ENCODE data around the gene KCNH3.
"Not testable (repeated sequence)": the region's sequence is repeated elsewhere in the genome, so short reads cannot be mapped to it uniquely, and the experiment has no call there.

KCNH3 gene

DNA sequence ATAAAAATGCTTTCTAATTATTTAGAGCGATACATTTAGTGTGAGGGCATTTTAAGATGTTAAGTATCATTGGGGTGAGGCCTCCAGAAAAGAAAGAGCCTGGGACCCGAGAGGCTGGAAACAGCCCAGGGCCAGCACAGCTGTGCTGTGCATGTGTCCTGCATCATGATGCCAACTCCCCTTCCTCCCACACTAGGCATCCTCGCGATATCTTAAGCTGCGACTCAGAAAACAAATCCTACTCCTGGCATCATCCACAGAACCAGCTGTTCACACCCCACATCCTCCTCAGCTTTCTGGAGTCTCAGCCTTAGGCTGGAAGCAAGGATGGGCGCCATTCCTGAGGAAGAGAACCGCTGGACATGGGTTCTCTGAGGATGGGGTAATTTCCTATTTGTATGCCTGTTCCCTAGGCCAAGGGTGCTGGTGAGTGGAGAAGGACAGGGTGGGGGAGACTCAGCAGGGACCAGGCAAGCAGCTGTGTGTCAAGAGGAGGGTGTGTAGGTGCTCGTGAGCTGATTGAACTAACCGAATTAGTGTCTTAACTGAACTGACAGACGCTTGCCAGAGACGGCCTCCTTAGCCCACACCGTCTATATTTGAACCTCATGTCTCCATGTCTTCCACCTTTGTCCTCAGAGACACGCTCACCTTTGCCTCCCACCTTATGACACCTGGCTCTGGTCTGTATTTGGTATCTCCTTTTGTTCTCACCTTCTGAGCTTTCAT is 44.7 kb downstream of the KCNH3 start:
- Histone ChIP-seq H3K4me3 (ENCODE audit: low read length) (no peak overlapping the region), H3K9me3 (ENCODE audit: low read length) (no peaks in the 10 kb centered on the region), H3K36me3 (ENCODE audit: insufficient read depth, low read length) (peaks cover 3% of the 10 kb centered on the region), H3K27me3 (ENCODE audit: insufficient read depth, low read length) (no peaks in the 10 kb centered on the region), H3K4me1 (ENCODE audit: insufficient read depth, low read length) (peaks cover 12% of the 10 kb centered on the region), H2AFZ (ENCODE audit: low read depth, low read length) (no peak overlapping the region)

DNA sequence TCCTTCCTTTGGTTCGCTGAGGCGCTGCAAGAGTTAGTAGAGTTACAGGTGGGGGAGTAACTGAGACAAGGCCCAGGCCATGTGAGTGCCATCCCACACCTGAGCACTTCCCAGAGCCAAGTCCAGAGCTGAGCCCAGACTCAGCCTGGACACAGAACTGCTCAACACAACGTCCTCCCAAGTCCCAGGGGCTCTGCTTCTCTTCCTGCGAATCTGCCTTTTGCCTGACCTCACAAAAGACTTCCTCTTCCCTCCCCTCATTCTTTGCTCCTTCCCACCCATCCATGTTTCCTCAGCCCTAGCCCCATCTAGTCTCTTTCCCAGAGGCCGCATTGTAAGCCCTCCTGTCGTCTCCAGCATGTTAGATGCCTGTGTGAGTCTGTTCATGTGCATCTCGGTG is 45.8 kb downstream of the KCNH3 start:
- Histone ChIP-seq H3K4me1 (ENCODE audit: insufficient read depth, low read length) (peaks cover 12% of the 10 kb centered on the region), H3K9me3 (ENCODE audit: low read length) (no peaks in the 10 kb centered on the region), H3K36me3 (ENCODE audit: insufficient read depth, low read length) (peaks cover 3% of the 10 kb centered on the region), H3K27me3 (ENCODE audit: insufficient read depth, low read length) (no peaks in the 10 kb centered on the region), H2AFZ (ENCODE audit: low read depth, low read length) (no peak overlapping the region), H3K4me3 (ENCODE audit: low read length) (no peak overlapping the region)

DNA sequence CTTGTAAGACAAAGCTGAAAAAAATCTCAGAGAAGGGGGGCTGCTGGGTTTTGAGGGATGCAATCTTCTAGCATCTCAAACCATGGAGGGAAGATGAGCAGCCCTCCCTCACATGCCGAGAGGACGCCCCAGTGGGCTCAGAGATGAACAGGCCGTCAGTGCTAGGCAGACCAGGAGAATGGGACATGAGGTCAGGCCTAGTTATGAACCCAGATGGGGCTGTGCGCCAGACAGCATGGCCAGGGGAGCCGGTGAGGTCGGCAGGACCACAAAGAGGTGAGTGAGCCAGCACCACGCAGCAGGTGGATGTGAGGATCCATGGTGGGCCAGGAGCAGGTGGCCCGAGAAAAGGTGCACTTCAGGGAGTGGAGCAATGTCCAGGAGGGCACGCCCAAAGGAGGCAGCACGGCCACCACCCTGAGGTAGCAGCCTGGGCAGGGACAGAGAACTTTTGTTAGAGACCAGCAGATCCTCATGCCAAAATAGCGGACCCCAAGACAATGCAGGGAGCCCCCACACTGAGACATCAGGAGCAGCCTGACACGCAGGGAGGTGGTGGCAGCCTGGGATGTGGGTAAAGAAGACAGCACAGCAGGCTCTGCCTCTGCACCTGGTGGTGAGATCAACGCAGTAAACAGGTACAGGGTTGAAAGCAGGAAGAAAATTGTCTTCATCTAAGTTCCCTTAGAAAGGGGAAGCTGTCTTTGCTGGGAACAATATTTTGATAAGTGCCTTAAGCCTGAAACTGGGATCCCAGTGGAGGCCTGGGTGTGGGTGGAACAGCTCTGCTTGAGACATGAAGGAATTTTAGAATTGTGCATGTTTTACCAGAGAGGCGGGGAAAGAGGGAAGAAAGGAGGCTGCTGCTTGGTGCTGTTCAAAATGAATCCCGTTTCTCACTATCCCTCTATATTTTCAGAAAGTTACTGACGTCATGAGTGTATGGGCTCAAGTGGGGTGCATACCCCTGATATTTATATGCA is 46.9 kb downstream of the KCNH3 start:
- Histone ChIP-seq H2AFZ (ENCODE audit: low read depth, low read length) (no peak overlapping the region), H3K4me3 (ENCODE audit: low read length) (no peak overlapping the region), H3K4me1 (ENCODE audit: insufficient read depth, low read length) (peaks cover 6% of the 10 kb centered on the region), H3K27me3 (ENCODE audit: insufficient read depth, low read length) (no peaks in the 10 kb centered on the region), H3K9me3 (ENCODE audit: low read length) (peaks cover 2% of the 10 kb centered on the region), H3K36me3 (ENCODE audit: insufficient read depth, low read length) (peaks cover 3% of the 10 kb centered on the region)

DNA sequence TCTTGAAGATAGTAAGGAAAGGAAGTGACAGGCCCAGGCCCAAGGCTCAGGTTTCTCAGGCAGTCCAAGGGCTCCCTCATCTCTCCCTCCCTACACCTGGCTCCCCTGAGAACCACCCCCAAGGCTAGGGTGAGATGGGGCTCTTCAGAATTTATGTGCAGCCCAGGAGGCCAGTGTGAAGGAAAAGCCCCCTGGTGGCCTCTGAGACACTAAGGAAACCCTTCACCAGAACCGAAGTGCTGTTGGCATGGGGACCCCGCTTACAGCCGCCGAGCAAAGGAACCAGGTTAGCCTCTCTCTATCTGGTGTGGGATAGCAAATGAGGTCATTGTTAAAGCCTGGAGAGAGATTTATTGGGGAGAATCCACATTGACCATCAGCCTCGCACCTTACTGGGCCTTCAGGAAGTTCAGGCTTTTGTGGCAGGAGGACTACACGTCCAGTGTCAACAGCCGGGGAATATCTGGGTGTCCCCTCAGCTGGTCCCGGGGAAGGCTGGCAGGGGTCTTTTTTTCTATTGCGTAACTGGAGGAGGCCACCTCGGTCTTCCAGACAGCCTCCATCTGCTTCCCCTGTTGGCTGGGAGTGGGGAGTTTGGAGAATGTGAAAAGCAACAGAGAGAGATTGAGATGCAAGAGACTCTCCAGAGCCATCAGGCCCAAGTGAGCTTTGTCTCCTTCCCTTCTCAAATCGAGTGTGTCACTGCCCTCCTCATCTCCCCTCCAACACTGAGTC is 48.5 kb downstream of the KCNH3 start:
- Histone ChIP-seq H3K36me3 (ENCODE audit: insufficient read depth, low read length) (peaks cover 9% of the 10 kb centered on the region), H3K4me3 (ENCODE audit: low read length) (no peak overlapping the region), H2AFZ (ENCODE audit: low read depth, low read length) (no peak overlapping the region), H3K27me3 (ENCODE audit: insufficient read depth, low read length) (no peaks in the 10 kb centered on the region), H3K4me1 (ENCODE audit: insufficient read depth, low read length) (no peaks in the 10 kb centered on the region), H3K9me3 (ENCODE audit: low read length) (peaks cover 2% of the 10 kb centered on the region)

DNA sequence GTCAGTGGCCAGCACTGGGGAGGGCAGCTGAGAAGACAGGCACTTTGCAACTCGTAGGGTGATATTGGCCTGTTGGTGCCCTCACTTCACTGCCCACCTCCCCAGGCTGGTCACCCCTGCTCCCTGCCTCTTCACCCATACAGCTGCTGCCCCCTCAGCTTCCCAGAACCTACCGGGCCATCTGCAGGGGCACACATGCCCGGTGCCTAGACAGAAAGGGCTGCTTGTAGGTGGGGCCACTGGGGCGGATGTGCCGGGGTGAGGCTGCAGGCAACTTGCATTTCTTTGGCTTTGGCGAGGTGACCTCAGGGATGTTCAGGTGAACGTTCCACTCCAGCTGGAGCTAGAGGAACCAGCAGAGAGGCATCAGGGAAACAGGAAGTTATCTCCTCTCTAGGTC is 49.5 kb downstream of the KCNH3 start:
- Histone ChIP-seq H3K4me3 (ENCODE audit: low read length) (no peak overlapping the region), H3K27me3 (ENCODE audit: insufficient read depth, low read length) (no peaks in the 10 kb centered on the region), H2AFZ (ENCODE audit: low read depth, low read length) (no peak overlapping the region), H3K4me1 (ENCODE audit: insufficient read depth, low read length) (no peaks in the 10 kb centered on the region), H3K9me3 (ENCODE audit: low read length) (peaks cover 2% of the 10 kb centered on the region), H3K36me3 (ENCODE audit: insufficient read depth, low read length) (peaks cover 9% of the 10 kb centered on the region)

DNA sequence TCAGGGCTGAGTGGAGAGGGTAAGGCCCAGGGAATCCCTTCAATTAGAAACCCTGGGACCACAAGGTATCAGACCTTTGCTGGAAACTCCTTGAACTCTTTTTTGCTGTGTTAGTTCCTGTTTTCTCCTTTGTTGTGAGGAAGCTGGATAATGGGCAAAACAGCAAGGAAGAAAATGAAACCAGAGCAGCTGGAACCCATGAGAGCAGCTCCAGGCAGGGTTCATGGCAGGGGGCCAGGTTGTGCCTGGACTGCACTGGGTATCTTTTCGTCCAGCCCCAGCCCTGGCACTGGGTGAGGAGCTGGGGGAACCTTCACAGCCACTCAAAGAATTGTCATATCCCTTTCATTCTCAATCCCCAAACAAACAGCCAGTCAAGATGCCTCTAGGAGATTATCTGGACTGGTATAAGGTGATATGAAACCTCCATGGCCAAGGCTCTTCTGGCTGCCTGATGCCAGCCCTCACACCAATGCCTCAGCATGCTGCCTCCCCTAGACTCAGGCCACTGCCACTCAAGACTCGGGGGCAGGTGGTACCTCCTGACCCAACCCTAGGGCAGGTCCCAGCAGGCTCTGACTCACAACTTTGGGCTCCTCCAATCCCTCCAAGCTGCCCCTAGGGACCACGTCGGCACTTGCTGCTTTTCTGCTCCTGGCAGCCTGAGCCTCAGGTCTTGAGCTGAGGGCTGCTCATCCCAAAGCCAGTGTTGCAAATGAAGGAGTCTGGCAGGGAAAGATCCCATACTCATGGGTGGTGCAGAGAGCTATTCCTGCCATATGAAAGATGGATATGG is 50.1 kb downstream of the KCNH3 start:
- peaks cover 2% of the 10 kb centered on the region for H3K9me3 ChIP-seq (ENCODE audit: low read length)
- peaks cover 9% of the 10 kb centered on the region for H3K36me3 ChIP-seq (ENCODE audit: insufficient read depth, low read length)
- no peak overlapping the region for H3K4me3 ChIP-seq (ENCODE audit: low read length)
- no peaks in the 10 kb centered on the region for H3K27me3 ChIP-seq (ENCODE audit: insufficient read depth, low read length)
- H3K4me1 ChIP-seq (ENCODE audit: insufficient read depth, low read length): no peaks in the 10 kb centered on the region
- no peak overlapping the region for H2AFZ ChIP-seq (ENCODE audit: low read depth, low read length)

DNA sequence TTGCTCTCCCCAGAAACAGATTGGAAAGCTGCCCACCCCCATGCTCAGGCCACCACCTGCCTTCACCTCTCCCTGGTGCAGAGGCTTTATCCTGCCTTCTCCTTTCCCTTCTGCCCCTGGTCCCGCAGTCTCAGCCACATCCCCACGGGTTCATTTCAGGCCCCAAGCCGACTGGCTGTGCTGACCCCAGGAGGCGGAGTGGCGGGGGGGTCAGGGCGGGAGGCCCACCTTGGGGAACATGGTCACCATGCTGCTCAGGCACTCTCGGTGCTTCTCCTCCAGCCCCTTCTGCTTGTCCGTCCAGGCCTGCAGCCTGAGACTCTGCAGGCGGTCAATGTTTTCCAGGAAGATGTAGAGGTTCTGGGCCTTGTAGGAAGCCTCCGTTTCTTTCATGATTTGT is 59.7 kb downstream of the KCNH3 start:
- H3K4me1 ChIP-seq (ENCODE audit: insufficient read depth, low read length): no peaks in the 10 kb centered on the region
- H3K4me3 ChIP-seq (ENCODE audit: low read length): no peak overlapping the region
- no peaks in the 10 kb centered on the region for H3K27me3 ChIP-seq (ENCODE audit: insufficient read depth, low read length)
- H3K9me3 ChIP-seq (ENCODE audit: low read length): peaks cover 6% of the 10 kb centered on the region
- H3K36me3 ChIP-seq (ENCODE audit: insufficient read depth, low read length): peaks cover 2% of the 10 kb centered on the region
- H2AFZ ChIP-seq (ENCODE audit: low read depth, low read length): no peak overlapping the region

DNA sequence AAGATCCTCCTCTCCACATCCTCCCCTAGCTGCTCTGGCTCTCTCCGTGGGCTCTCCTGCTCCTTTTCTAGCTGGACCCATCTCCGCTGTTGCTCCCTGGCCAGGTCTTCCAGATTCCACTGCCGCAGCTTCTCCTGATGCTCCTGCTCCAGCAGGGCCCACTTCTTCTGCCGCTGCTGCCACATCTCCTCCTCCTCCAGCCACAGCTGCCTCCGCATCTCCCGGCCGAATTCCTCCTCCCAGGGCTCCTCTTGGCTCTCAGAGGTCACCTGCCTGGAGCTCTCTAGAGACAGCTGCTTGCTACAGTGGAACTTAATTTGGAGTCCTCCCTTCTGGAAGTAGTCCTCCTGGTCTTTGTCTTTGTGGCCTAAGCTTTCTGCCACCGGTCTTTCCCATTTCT is 61.1 kb downstream of the KCNH3 start:
- H2AFZ ChIP-seq (ENCODE audit: low read depth, low read length): no peak overlapping the region
- no peak overlapping the region for H3K4me3 ChIP-seq (ENCODE audit: low read length)
- H3K4me1 ChIP-seq (ENCODE audit: insufficient read depth, low read length): no peaks in the 10 kb centered on the region
- peaks cover 6% of the 10 kb centered on the region for H3K9me3 ChIP-seq (ENCODE audit: low read length)
- H3K36me3 ChIP-seq (ENCODE audit: insufficient read depth, low read length): peaks cover 2% of the 10 kb centered on the region
- no peaks in the 10 kb centered on the region for H3K27me3 ChIP-seq (ENCODE audit: insufficient read depth, low read length)

DNA sequence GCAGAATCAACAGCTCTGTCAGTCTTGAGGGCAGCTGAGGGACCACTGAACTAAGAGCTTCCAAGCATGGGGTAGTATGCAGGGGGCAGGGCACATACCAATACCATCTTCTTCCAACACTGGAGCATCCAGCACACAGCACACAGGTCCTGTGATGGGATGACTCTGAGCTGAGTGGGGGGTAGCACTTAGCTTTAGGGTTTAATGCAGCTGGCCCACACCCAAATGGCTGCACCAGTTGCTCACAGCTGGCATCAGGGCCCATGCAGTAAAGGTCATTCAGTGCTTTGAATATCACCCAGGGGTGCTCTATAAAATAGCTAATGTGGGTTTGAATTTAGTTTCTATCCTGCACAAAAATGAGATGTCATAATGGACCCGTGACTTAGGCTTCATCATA is 64.9 kb downstream of the KCNH3 start:
- Histone ChIP-seq H3K4me3 (ENCODE audit: low read length) (no peak overlapping the region), H3K36me3 (ENCODE audit: insufficient read depth, low read length) (peaks cover 2% of the 10 kb centered on the region), H3K9me3 (ENCODE audit: low read length) (peaks cover 6% of the 10 kb centered on the region), H2AFZ (ENCODE audit: low read depth, low read length) (no peak overlapping the region), H3K4me1 (ENCODE audit: insufficient read depth, low read length) (no peaks in the 10 kb centered on the region), H3K27me3 (ENCODE audit: insufficient read depth, low read length) (no peaks in the 10 kb centered on the region)

DNA sequence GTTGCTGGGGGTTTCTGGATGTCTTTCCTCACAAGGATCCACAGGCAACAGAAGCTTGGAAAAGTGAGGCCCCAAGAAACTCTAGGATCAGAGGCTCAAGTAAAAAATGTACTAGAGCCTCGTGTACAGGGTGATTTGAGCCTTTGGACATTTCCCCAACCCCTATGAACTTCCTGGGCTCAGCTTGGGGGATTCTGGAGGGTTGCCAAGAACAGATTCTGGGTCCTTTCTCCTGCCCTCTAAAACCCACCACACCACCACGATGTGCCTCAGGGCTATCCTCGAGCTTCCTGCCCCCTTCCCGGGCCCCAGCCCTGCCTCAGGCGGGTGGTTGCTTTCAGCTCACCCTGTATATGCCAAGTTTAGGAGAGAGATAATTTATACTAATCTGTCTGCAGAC is 66.0 kb downstream of the KCNH3 start:
- Histone ChIP-seq H3K4me1 (ENCODE audit: insufficient read depth, low read length) (peaks cover 2% of the 10 kb centered on the region), H3K36me3 (ENCODE audit: insufficient read depth, low read length) (no peaks in the 10 kb centered on the region), H3K9me3 (ENCODE audit: low read length) (peaks cover 8% of the 10 kb centered on the region), H2AFZ (ENCODE audit: low read depth, low read length) (no peak overlapping the region), H3K4me3 (ENCODE audit: low read length) (no peak overlapping the region), H3K27me3 (ENCODE audit: insufficient read depth, low read length) (no peaks in the 10 kb centered on the region)

DNA sequence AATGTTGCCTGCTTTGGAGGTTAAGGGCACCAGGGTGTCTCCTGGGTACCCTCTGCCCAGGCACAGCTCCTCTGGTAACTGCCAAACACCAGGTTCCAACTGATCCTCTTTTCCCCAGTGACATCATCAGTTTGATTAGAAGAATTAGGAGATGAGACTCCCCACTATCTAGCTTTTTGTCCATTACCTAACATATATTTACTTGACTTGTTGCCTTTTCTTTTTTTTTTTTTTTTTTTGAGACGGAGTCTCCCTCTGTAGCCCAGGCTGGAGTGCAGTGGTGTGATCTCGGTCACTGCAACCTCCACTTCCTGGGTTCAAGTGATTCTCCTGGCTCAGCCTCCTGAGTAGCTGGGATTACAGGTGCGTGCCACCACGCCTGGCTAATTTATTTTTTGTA is 66.7 kb downstream of the KCNH3 start, which contains the start of gene FAM186B:
Gene FAM186B, minus strand, starts transcription at position 101 of the 400 bp plus-strand sequence. CDS start 162 bp downstream, outside the sequence.
- H3K4me3 ChIP-seq (ENCODE audit: low read length); H3K36me3 ChIP-seq (ENCODE audit: insufficient read depth, low read length); H3K27me3 ChIP-seq (ENCODE audit: insufficient read depth, low read length); H3K9me3 ChIP-seq (ENCODE audit: low read length); H3K4me1 ChIP-seq (ENCODE audit: insufficient read depth, low read length); H2AFZ ChIP-seq (ENCODE audit: low read depth, low read length): not testable (repeated sequence)
